GM12875 (cell line): ENCODE data around the gene KRTDAP.
A peak's percentile ranks its signal among the peaks of the same experiment; 100 is the strongest.

Source experiments
- H3K4me3 ChIP-seq: one replicate; pipeline ENCODE4 v1.5.1; 2011; ENCODE audit warnings: low read depth, low read length, control low read depth
- TF ChIP-seq, protein P1 (sequence below): IDR thresholded peaks from 2 replicates; pipeline ENCODE4 v1.5.1; 2011; ENCODE audit warnings: low read depth, mild to moderate bottlenecking, control low read depth, inconsistent platforms, low read length, moderate library complexity, borderline replicate concordance; ENCODE audit not compliant: insufficient read depth

Gene KRTDAP

DNA sequence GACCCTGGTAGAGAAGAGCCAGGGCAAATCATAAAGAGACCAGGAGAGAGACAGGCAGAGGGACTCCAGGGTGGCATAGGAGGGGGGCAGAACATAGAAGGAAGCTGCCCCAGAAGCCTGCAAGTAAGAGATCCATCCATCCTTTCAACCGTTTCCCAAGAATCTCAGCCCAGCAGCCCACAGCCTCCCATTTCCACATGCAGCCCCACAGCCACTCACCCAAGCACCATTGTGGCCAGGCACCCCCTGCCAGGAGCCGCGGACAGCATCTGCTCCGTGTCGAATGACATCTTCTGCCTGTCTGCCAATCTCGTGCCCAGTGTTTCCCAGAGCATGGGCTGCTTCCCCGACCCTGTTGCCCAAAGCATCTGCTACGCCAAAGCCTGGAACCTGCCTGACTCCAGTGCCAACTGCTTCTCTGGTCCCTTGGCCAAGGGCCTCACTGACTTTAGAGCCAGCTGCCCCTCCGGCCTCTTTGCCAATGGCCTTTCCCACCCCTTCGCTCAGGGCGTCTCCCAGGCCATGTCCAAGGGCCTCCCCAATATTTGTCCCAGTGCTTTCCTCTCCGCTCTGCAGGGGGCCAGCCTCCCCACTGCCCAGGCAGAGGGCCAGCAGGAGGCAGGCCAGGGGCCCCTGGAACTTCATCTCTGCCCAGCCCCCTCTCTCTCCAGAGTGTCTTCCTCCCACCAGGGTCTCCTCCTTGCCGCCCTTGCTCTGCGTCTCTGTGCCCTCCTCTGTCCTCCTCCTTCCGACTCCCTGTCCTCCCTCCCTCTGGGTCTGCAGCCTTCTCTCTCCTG lies 22.8 kb upstream of the KRTDAP start:
- TF ChIP-seq, protein P1, sequence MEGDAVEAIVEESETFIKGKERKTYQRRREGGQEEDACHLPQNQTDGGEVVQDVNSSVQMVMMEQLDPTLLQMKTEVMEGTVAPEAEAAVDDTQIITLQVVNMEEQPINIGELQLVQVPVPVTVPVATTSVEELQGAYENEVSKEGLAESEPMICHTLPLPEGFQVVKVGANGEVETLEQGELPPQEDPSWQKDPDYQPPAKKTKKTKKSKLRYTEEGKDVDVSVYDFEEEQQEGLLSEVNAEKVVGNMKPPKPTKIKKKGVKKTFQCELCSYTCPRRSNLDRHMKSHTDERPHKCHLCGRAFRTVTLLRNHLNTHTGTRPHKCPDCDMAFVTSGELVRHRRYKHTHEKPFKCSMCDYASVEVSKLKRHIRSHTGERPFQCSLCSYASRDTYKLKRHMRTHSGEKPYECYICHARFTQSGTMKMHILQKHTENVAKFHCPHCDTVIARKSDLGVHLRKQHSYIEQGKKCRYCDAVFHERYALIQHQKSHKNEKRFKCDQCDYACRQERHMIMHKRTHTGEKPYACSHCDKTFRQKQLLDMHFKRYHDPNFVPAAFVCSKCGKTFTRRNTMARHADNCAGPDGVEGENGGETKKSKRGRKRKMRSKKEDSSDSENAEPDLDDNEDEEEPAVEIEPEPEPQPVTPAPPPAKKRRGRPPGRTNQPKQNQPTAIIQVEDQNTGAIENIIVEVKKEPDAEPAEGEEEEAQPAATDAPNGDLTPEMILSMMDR, result no peak
- no peak overlapping the region for H3K4me3 ChIP-seq

DNA sequence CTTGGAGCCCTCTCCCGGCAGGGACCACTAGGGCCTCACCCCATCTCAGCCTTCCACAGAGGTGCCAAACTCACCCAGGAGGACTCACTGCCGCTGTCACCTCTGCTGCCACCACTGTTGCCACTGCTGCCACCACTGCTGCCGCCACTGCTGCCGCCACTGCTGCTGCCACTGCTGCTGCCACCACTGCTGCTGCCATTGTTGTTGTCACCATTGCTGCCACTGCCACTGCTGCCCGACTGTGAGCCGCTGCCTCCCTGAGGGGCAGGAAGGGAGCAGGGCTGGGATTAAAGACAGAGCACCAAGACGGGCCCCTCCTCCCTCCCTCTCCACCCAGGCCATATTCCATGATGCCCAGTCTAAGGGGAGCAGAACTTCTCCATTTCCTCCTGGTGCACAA lies 21.1 kb upstream of the KRTDAP start:
- no peak overlapping the region for H3K4me3 ChIP-seq
- TF ChIP-seq, protein P1, result no peak

DNA sequence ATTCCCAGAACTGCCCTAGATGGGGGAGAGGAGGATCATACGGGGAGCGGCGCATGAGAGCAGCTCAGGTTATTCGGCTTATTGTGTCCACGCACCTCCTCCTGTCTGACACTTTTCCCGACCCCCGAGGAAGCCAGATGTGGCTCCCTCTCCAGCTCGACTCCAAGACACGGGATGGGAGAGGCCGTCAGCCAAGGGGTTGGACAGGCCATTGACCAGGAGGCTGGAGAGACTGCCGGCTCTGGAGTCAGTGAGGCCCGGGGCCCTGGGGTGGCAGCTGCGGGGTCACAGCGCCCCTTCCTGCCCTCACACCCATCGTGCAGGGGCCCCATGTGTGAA lies 20.3 kb upstream of the KRTDAP start:
- H3K4me3 ChIP-seq, result no peak overlapping the region

DNA sequence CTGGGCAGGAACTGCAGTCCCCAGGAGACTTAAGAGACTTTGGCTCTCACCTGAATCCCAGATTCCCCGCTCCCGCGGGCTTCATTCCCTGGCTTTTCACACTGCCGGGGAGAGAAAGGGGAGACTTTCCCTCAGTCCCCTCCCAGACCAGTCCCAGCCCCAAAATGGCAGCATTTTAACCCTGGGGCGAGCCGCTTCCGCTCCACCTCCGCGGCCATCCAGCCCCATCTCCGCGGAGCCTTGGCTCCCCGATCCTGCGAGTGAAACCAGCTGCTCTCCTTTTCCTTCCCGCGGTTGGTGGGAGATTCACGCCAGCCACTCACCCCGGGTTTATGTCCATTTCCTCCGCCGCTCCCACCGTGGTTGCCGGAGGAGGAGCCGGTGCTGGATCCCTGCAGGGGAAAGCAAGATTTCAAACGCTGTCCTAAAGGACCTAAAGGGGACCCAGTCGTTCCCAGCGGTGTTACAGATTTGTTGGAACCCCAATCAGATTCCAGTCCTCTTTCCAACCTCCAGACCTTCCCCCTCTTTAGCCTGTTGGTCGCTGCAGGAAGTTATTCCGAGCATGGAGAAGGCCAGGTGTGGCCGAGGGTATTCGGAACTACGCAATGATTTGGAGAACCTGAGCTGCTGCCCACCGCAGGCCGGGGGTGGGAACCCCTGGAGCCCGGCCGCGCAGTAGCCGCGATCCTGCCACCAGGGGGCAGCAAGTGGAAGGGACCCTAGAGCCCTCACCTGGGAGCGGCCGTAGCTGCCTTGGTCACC lies 19.8 kb upstream of the KRTDAP start:
- H3K4me3 ChIP-seq, result peak overlapping the region; percentile 46

More for the DNA sequence above, 20.3 kb upstream of the KRTDAP start:
- TF ChIP-seq, protein P1, result no peak

DNA sequence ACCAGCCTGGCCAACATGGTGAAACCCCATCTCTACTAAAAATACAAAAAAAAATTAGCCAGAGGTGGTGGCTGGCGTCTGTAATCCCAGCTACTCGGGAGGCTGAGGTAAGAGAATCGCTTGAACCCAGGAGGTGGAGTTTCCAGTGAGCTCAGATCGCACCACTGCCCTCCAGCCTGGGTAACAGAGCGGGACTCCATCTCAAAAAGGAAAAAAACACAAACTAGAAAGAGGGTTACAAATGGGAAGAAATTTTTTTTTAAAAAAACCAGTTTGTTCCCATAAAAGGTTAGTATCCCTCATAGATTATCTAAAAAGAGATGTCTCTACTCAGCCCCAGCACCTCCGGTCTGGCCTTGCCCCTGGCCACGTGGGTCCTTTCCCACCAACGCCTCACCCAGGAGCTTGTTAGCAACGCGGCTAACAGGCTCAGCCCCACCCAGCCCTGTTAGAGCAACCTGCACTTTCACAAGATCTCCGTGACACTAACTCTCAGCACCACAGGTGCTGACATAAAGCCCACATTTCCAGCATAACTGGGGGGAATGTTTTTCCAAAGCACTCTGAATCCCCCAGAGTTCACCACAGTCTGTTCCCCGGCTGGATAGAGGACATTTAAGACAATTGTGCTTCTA lies 18.9 kb upstream of the KRTDAP start:
- TF ChIP-seq, protein P1, result no peak
- H3K4me3 ChIP-seq, result peak overlapping the region; percentile 46

More for the DNA sequence above, 19.8 kb upstream of the KRTDAP start:
- TF ChIP-seq, protein P1, result peak; percentile 96

DNA sequence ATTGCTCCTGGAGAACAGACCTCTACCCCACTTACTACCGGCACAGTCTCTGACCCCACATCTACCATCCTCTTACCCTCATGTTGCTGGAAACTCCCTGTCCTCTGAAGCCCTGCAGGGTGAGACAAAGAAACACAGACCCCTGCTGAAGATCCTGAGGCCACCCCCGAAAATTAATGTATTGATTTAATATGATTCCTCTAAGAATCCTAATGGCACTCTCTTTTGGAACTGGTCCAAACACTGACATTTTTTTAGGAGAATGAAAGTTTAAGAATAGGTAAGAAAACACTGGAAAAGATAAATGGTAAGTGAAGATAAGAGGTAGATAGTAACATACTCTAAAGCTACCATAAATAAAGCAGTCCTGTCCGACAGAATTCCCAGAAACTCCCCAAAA lies 17.9 kb upstream of the KRTDAP start:
- no peak overlapping the region for H3K4me3 ChIP-seq
- TF ChIP-seq, protein P1, result no peak
